Liver (tissue), 9 donors: ENCODE data around the gene CEP89. TPM values are rescaled to one million over a fixed set of nuclear protein-coding genes. Genes with fewer than 3 reads are reported as not detected.

Source experiments
- DNase-seq: peaks from one replicate; pipeline ENCODE4 v3.0.0-alpha.2; 2017; ENCODE audit warnings: low spot score
- H3K27ac ChIP-seq, 2 donors: one replicate each; pipeline ENCODE4 v1.7.0; 2013; ENCODE audit warnings: inconsistent platforms in 2 of 2, low read length in 2 of 2, control low read depth in 1 of 2, low read depth in 1 of 2, mild to moderate bottlenecking in 1 of 2
- H3K27me3 ChIP-seq, 4 donors: one replicate each; pipeline versions ENCODE4 v1.6.1 to v1.7.0; 2013; ENCODE audit warnings: low read length in 3 of 4, inconsistent platforms in 1 of 4, mild to moderate bottlenecking in 1 of 4, moderate library complexity in 1 of 4; ENCODE audit not compliant: control insufficient read depth in 4 of 4, insufficient read depth in 4 of 4
- H3K36me3 ChIP-seq, 4 donors: one replicate each; pipeline versions ENCODE4 v1.6.1 to v1.7.0; 2013; ENCODE audit warnings: low read length in 3 of 4, mild to moderate bottlenecking in 3 of 4, low read depth in 1 of 4, moderate library complexity in 1 of 4; ENCODE audit not compliant: control insufficient read depth in 4 of 4, insufficient read depth in 3 of 4
- H3K4me1 ChIP-seq, 4 donors: one replicate each; pipeline versions ENCODE4 v1.6.1 to v1.7.0; 2013; ENCODE audit warnings: low read length in 3 of 4, mild to moderate bottlenecking in 3 of 4, moderate library complexity in 1 of 4; ENCODE audit not compliant: control insufficient read depth in 4 of 4, insufficient read depth in 4 of 4
- H3K4me3 ChIP-seq, 3 donors: one replicate each; pipeline versions ENCODE4 v1.6.1 to v1.7.0; 2013; ENCODE audit warnings: low read length in 3 of 3, control low read depth in 1 of 3, low read depth in 1 of 3, mild to moderate bottlenecking in 1 of 3
- H3K9ac ChIP-seq, 2 donors: one replicate each; pipeline ENCODE4 v1.7.0; 2013; ENCODE audit warnings: low read length in 2 of 2, mild to moderate bottlenecking in 2 of 2, moderate library complexity in 2 of 2, control low read depth in 1 of 2, low read depth in 1 of 2
- H3K9me3 ChIP-seq, 4 donors: one replicate each; pipeline versions ENCODE4 v1.6.1 to v1.7.0; 2013; ENCODE audit warnings: low read length in 3 of 4; ENCODE audit not compliant: control insufficient read depth in 4 of 4
- ATF3 ChIP-seq: IDR thresholded peaks from 2 replicates; pipeline ENCODE4 v1.6.1; 2016; ENCODE audit warnings: antibody characterized with exemption
- CTCF ChIP-seq: fragments of 150-350 bp; IDR thresholded peaks from 2 replicates; pipeline ENCODE4 v1.5.1; 2017; ENCODE audit warnings: improper control_type of control experiment, low read depth, low read length; ENCODE audit not compliant: missing input control
- EGR1 ChIP-seq, 2 donors: IDR thresholded peaks; 2 replicates each; pipeline ENCODE4 v1.6.1; 2016 to 2018; ENCODE audit warnings: antibody characterized with exemption in 2 of 2, low read depth in 2 of 2
- FOXA1 ChIP-seq: IDR thresholded peaks from 2 replicates; pipeline ENCODE4 v1.6.1; 2016; ENCODE audit warnings: antibody characterized with exemption
- FOXA2 ChIP-seq: IDR thresholded peaks from 2 replicates; pipeline ENCODE4 v1.6.1; 2016; ENCODE audit warnings: antibody characterized with exemption
- GABPA ChIP-seq, 2 donors: IDR thresholded peaks in 1 of 2; conservative IDR thresholded peaks in 1 of 2; 2 replicates each; pipeline ENCODE4 v1.6.1; 2016; ENCODE audit warnings: antibody characterized with exemption in 2 of 2, mild to moderate bottlenecking in 1 of 2, moderate library complexity in 1 of 2
- HNF4A ChIP-seq, 2 donors: conservative IDR thresholded peaks; 2 replicates each; pipeline ENCODE4 v1.6.1; 2016; ENCODE audit warnings: antibody characterized with exemption in 2 of 2, mild to moderate bottlenecking in 2 of 2
- JUND ChIP-seq, 2 donors: IDR thresholded peaks; 2 replicates each; pipeline ENCODE4 v1.6.1; 2016; ENCODE audit warnings: antibody characterized with exemption in 2 of 2
- MAX ChIP-seq: IDR thresholded peaks from 2 replicates; pipeline ENCODE4 v1.6.1; 2016; ENCODE audit warnings: antibody characterized with exemption
- NR2F2 ChIP-seq: IDR thresholded peaks from 2 replicates; pipeline ENCODE4 v1.6.1; 2016; ENCODE audit warnings: antibody characterized with exemption
- RAD21 ChIP-seq, 2 donors: IDR thresholded peaks; 2 replicates each; pipeline ENCODE4 v1.6.1; 2016; ENCODE audit warnings: antibody characterized with exemption in 2 of 2, mild to moderate bottlenecking in 2 of 2
- REST ChIP-seq: IDR thresholded peaks from 2 replicates; pipeline ENCODE4 v1.6.1; 2016; ENCODE audit warnings: antibody characterized with exemption, mild to moderate bottlenecking
- RXRA ChIP-seq, 2 donors: IDR thresholded peaks; 2 replicates each; pipeline ENCODE4 v1.6.1; 2017 to 2018; ENCODE audit warnings: antibody characterized with exemption in 2 of 2, mild to moderate bottlenecking in 1 of 2
- TAF1 ChIP-seq: conservative IDR thresholded peaks from 2 replicates; pipeline ENCODE4 v1.6.1; 2016; ENCODE audit warnings: antibody characterized with exemption, mild to moderate bottlenecking
- YY1 ChIP-seq: IDR thresholded peaks from 2 replicates; pipeline ENCODE4 v1.6.1; 2016; ENCODE audit warnings: antibody characterized with exemption, mild to moderate bottlenecking
- ZBTB33 ChIP-seq: IDR thresholded peaks from 2 replicates; pipeline ENCODE4 v1.6.1; 2016; ENCODE audit warnings: antibody characterized with exemption
- WGBS: extraction: QIAGEN DNeasy Blood & Tissue Kit; methylation state at CpG from one replicate; pipeline ENCODE4 v1.1.7; 2013; 5-methylcytosine and 5-hydroxymethylcytosine counted together
- polyA plus RNA-seq, 2 donors: library from polyadenylated mRNA; stranded (reverse) in 1 of 2; unstranded in 1 of 2; fragments of 200-250 nt in 1 of 2; fragments of >200 nt in 1 of 2; fragmentation: Nextera tagmentation in 1 of 2; extraction: Ambion mirVana in 1 of 2; gene quantifications; one replicate each; pipeline versions ENCODE4 v1.2.1 to v1.2.3, GENCODE V29; 2013 to 2015
- total RNA-seq, 2 donors: library from RNA; depleted of rRNA; stranded (reverse); fragments of >200 nt; gene quantifications; one replicate each; pipeline ENCODE4 v1.2.3, GENCODE V29; 2014
- donor health status: healthy.
- donor health status: healthy.
- donor health status: healthy.
- donor health status: healthy.
- donor health status: healthy.

The CEP89 gene
- total and polyA plus RNA-seq, 4 donors = 2.0 to 2.9 (median 2.4) TPM

- Histone ChIP-seq H3K4me1 (peaks cover 3 to 9% (median 6%) of the 10 kb centered on the region in 4 donors), H3K4me3 (peak overlapping the region; percentile 55 to 89 (median 89)), H3K27ac (no peak overlapping the region), H3K9me3 (no peaks in the 10 kb centered on the region), H3K36me3 (peaks cover 0 to 3% (median 0%) of the 10 kb centered on the region in 4 donors), H3K9ac (peak overlapping the region; percentile 33 to 37), H3K27me3 (no peaks in the 10 kb centered on the region)
- TF ChIP-seq JUND (IDR thresholded peaks at IDR 0.05) = no peak
- TF ChIP-seq EGR1 (IDR thresholded peaks at IDR 0.05; ENCODE audit: low read depth in 2 of 2) = no peak
- no peak for TF ChIP-seq RAD21 (IDR thresholded peaks at IDR 0.05)
- no peak for TF ChIP-seq RXRA (IDR thresholded peaks at IDR 0.05)
- TF ChIP-seq FOXA1 = no peak
- TF ChIP-seq FOXA2 = no peak
- TF ChIP-seq CTCF = no peak
- no peak for TF ChIP-seq TAF1
- no peak for TF ChIP-seq ATF3
- no peak for TF ChIP-seq ZBTB33
- TF ChIP-seq NR2F2 = no peak
- no peak for TF ChIP-seq HNF4A (conservative IDR thresholded peaks at IDR 0.05)
- no peak for TF ChIP-seq REST
- no peak for TF ChIP-seq YY1
- no peak for TF ChIP-seq GABPA (IDR thresholded peaks at IDR 0.05 in 1 of 2, conservative IDR thresholded peaks at IDR 0.05 in 1 of 2)
- no peak for TF ChIP-seq MAX
- no peak for DNase-seq
- 33% methylated on average over 21 of the region's 21 CpGs for WGBS
Observed at GRCh38 chr19:32971012-32971595, 654 bp downstream of the CEP89 start.
